HEK293 (cell line): Measurements from ENCODE around the gene STPG3.
A peak's percentile ranks its signal among the peaks of the same experiment; 100 is the strongest.

Experiments used
- BCL11B ChIP-seq: fragments of 450-650 bp; formaldehyde crosslinking; IDR thresholded peaks from 2 replicates; pipeline ENCODE4 v1.5.1; 2016; ENCODE audit warnings: low read depth, missing biosample characterization, missing genetic modification characterization
- EGR2 ChIP-seq: fragments of 450-650 bp; formaldehyde crosslinking; IDR thresholded peaks from 2 replicates; pipeline ENCODE4 v1.5.1; 2016; ENCODE audit warnings: low read depth, missing biosample characterization, missing genetic modification characterization
- GLI2 ChIP-seq: fragments of 450-650 bp; formaldehyde crosslinking; IDR thresholded peaks from 2 replicates; pipeline ENCODE4; 2017; ENCODE audit warnings: missing biosample characterization, missing genetic modification characterization, low read depth, borderline replicate concordance
- PRDM1 ChIP-seq: fragments of 450-650 bp; formaldehyde crosslinking; IDR thresholded peaks from 2 replicates; pipeline ENCODE4; 2016; ENCODE audit warnings: missing biosample characterization, missing genetic modification characterization
- WT1 ChIP-seq: fragments of 450-650 bp; formaldehyde crosslinking; IDR thresholded peaks from 2 replicates; pipeline ENCODE4 v1.5.1; 2016; ENCODE audit warnings: missing biosample characterization, missing genetic modification characterization
- ZBTB48 ChIP-seq: fragments of 450-650 bp; formaldehyde crosslinking; IDR thresholded peaks from 2 replicates; pipeline ENCODE4 v1.5.1; 2016; ENCODE audit warnings: missing biosample characterization, missing genetic modification characterization
- ZNF174 ChIP-seq: fragments of 450-650 bp; formaldehyde crosslinking; IDR thresholded peaks from 2 replicates; pipeline ENCODE4 v1.5.0; 2017; ENCODE audit warnings: missing biosample characterization, mild to moderate bottlenecking, missing genetic modification characterization
- ZNF175 ChIP-seq: fragments of 450-650 bp; formaldehyde crosslinking; IDR thresholded peaks from 2 replicates; pipeline ENCODE4 v1.5.1; 2016; ENCODE audit warnings: missing biosample characterization, missing genetic modification characterization
- ZNF2 ChIP-seq: fragments of 450-650 bp; formaldehyde crosslinking; IDR thresholded peaks from 2 replicates; pipeline ENCODE4 v1.5.1; 2016; ENCODE audit warnings: missing biosample characterization, missing genetic modification characterization
- ZNF202 ChIP-seq: fragments of 450-650 bp; formaldehyde crosslinking; IDR thresholded peaks from 2 replicates; pipeline ENCODE4 v1.5.1; 2016; ENCODE audit warnings: missing biosample characterization, missing genetic modification characterization, borderline replicate concordance
- ZNF23 ChIP-seq: fragments of 450-650 bp; formaldehyde crosslinking; IDR thresholded peaks from 2 replicates; pipeline ENCODE4 v1.5.1; 2016; ENCODE audit warnings: missing biosample characterization, missing genetic modification characterization, borderline replicate concordance
- ZNF274 ChIP-seq, 2 experiments: fragments of 200-500 bp in 1 of 2; fragments of 450-650 bp in 1 of 2; sonication (Bioruptor generic) in 1 of 2; formaldehyde crosslinking in 1 of 2; IDR thresholded peaks; 2 replicates each; pipeline versions ENCODE4 v1.5.1 to v1.6.1; 2014 to 2016; ENCODE audit warnings: borderline replicate concordance in 1 of 2, inconsistent platforms in 1 of 2, low read length in 1 of 2, missing biosample characterization in 1 of 2, missing genetic modification characterization in 1 of 2
- ZNF350 ChIP-seq: fragments of 450-650 bp; formaldehyde crosslinking; IDR thresholded peaks from 2 replicates; pipeline ENCODE4 v1.5.0; 2017; ENCODE audit warnings: missing biosample characterization, mild to moderate bottlenecking, missing genetic modification characterization
- ZNF555 ChIP-seq: fragments of 450-650 bp; formaldehyde crosslinking; conservative IDR thresholded peaks from 2 replicates; pipeline ENCODE4 v1.5.1; 2017; ENCODE audit warnings: missing biosample characterization, mild to moderate bottlenecking, missing genetic modification characterization, inconsistent platforms
- ZNF621 ChIP-seq: fragments of 450-650 bp; formaldehyde crosslinking; IDR thresholded peaks from 2 replicates; pipeline ENCODE4 v1.5.1; 2017; ENCODE audit warnings: missing biosample characterization, missing genetic modification characterization
- ZNF629 ChIP-seq: fragments of 450-650 bp; formaldehyde crosslinking; IDR thresholded peaks from 2 replicates; pipeline ENCODE4 v1.5.1; 2017; ENCODE audit warnings: missing biosample characterization, missing genetic modification characterization
- ZNF658 ChIP-seq: fragments of 450-650 bp; formaldehyde crosslinking; IDR thresholded peaks from 2 replicates; pipeline ENCODE4; 2016; ENCODE audit warnings: missing biosample characterization, missing genetic modification characterization
- ZNF777 ChIP-seq: fragments of 450-650 bp; formaldehyde crosslinking; IDR thresholded peaks from 2 replicates; pipeline ENCODE4 v1.5.1; 2017; ENCODE audit warnings: missing biosample characterization, missing genetic modification characterization, borderline replicate concordance
- ZNF843 ChIP-seq: fragments of 450-650 bp; formaldehyde crosslinking; IDR thresholded peaks from 2 replicates; pipeline ENCODE4 v1.5.1; 2016; ENCODE audit warnings: missing biosample characterization, missing genetic modification characterization
- TF ChIP-seq, protein P1 (sequence below): fragments of 450-650 bp; formaldehyde crosslinking; IDR thresholded peaks from 2 replicates; pipeline ENCODE4 v1.5.1; 2016; ENCODE audit warnings: missing biosample characterization, missing genetic modification characterization
- TF ChIP-seq, protein P2 (sequence below): fragments of 450-650 bp; formaldehyde crosslinking; IDR thresholded peaks from 2 replicates; pipeline ENCODE4 v1.5.1; 2016; ENCODE audit warnings: missing biosample characterization, missing genetic modification characterization
- TF ChIP-seq, protein P3 (sequence below): fragments of 450-650 bp; formaldehyde crosslinking; IDR thresholded peaks from 2 replicates; pipeline ENCODE4 v1.5.1; 2016; ENCODE audit warnings: missing biosample characterization, missing genetic modification characterization, low read depth
- TF ChIP-seq, protein P4 (sequence below): fragments of 450-650 bp; formaldehyde crosslinking; IDR thresholded peaks from 2 replicates; pipeline ENCODE4 v1.5.1; 2017; ENCODE audit warnings: missing biosample characterization, missing genetic modification characterization
- TF ChIP-seq, protein P5 (sequence below): fragments of 450-650 bp; formaldehyde crosslinking; IDR thresholded peaks from 2 replicates; pipeline ENCODE4 v1.5.1; 2016; ENCODE audit warnings: missing biosample characterization, missing genetic modification characterization
- TF ChIP-seq, protein P6 (sequence below): fragments of 450-650 bp; formaldehyde crosslinking; IDR thresholded peaks from 2 replicates; pipeline ENCODE4 v1.5.1; 2017; ENCODE audit warnings: missing biosample characterization, mild to moderate bottlenecking, missing genetic modification characterization, moderate library complexity
- TF ChIP-seq, protein P7 (sequence below): fragments of 450-650 bp; formaldehyde crosslinking; IDR thresholded peaks from 2 replicates; pipeline ENCODE4 v1.5.1; 2016; ENCODE audit warnings: missing biosample characterization, missing genetic modification characterization

The STPG3 gene

DNA sequence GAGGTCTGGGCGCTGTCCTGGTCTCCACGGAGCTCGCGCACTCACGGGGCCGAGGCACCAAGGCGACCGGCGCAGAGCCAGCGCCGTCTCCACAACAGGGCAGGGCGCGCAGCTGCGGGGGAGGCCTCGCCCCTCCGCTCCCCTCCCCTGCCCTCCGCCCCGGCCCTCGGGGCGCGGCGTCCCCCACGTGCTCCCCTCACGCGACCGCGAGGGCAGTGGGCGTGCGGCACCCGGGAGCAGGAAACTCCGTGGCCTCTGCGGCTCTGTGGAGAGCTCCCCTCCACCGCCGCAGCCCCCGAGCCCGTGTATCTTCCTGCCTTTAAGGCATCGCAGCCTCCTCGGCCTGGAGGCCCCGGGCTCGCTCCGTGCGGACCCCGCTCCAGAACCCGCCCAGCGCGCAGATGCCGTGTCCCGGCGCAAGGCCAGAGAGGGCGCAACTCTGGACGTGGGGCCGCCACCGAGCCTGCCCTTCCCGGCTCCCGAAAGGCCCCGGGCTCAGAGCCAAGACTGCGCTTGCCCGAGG lies 10.7 kb upstream of the STPG3 start (continued):
- TF ChIP-seq, protein P1, sequence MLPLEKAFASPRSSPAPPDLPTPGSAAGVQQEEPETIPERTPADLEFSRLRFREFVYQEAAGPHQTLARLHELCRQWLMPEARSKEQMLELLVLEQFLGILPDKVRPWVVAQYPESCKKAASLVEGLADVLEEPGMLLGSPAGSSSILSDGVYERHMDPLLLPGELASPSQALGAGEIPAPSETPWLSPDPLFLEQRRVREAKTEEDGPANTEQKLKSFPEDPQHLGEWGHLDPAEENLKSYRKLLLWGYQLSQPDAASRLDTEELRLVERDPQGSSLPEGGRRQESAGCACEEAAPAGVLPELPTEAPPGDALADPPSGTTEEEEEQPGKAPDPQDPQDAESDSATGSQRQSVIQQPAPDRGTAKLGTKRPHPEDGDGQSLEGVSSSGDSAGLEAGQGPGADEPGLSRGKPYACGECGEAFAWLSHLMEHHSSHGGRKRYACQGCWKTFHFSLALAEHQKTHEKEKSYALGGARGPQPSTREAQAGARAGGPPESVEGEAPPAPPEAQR (tag by site-specific recombination) = no peak
- TF ChIP-seq, protein P2, sequence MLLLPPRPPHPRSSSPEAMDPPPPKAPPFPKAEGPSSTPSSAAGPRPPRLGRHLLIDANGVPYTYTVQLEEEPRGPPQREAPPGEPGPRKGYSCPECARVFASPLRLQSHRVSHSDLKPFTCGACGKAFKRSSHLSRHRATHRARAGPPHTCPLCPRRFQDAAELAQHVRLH (tag by site-specific recombination) = peak; percentile 77
- TF ChIP-seq ZNF2 (tag by site-specific recombination) (peak; percentile 87), ZBTB48 (peak; percentile 74), ZNF777 (tag by site-specific recombination) (peak; percentile 86), ZNF202 (tag by site-specific recombination) (no peak), PRDM1 (tag by site-specific recombination) (no peak), ZNF629 (tag by site-specific recombination) (no peak), ZNF621 (no peak), BCL11B (tag by site-specific recombination) (peak; percentile 70; the same call in 1 of the 2 replicates), EGR2 (tag by site-specific recombination) (peak; percentile 85), ZNF174 (no peak), WT1 (tag by site-specific recombination) (peak; percentile 66; the same call in 1 of the 2 replicates), ZNF23 (tag by site-specific recombination) (no peak), GLI2 (tag by site-specific recombination) (no peak), ZNF658 (tag by site-specific recombination) (no peak), ZNF555 (tag by site-specific recombination) (no peak), ZNF175 (tag by site-specific recombination) (no peak), ZNF350 (no peak), ZNF843 (tag by site-specific recombination) (peak; percentile 54; the same call in 1 of the 2 replicates), ZNF274 (IDR thresholded peaks at IDR 0.05; ENCODE audit: low read length) (no peak), ZNF274 (tag by site-specific recombination; IDR thresholded peaks at IDR 0.05; ENCODE audit: borderline replicate concordance) (no peak)
- TF ChIP-seq, protein P3, sequence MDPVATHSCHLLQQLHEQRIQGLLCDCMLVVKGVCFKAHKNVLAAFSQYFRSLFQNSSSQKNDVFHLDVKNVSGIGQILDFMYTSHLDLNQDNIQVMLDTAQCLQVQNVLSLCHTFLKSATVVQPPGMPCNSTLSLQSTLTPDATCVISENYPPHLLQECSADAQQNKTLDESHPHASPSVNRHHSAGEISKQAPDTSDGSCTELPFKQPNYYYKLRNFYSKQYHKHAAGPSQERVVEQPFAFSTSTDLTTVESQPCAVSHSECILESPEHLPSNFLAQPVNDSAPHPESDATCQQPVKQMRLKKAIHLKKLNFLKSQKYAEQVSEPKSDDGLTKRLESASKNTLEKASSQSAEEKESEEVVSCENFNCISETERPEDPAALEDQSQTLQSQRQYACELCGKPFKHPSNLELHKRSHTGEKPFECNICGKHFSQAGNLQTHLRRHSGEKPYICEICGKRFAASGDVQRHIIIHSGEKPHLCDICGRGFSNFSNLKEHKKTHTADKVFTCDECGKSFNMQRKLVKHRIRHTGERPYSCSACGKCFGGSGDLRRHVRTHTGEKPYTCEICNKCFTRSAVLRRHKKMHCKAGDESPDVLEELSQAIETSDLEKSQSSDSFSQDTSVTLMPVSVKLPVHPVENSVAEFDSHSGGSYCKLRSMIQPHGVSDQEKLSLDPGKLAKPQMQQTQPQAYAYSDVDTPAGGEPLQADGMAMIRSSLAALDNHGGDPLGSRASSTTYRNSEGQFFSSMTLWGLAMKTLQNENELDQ (tag by site-specific recombination) = no peak
- TF ChIP-seq, protein P4, sequence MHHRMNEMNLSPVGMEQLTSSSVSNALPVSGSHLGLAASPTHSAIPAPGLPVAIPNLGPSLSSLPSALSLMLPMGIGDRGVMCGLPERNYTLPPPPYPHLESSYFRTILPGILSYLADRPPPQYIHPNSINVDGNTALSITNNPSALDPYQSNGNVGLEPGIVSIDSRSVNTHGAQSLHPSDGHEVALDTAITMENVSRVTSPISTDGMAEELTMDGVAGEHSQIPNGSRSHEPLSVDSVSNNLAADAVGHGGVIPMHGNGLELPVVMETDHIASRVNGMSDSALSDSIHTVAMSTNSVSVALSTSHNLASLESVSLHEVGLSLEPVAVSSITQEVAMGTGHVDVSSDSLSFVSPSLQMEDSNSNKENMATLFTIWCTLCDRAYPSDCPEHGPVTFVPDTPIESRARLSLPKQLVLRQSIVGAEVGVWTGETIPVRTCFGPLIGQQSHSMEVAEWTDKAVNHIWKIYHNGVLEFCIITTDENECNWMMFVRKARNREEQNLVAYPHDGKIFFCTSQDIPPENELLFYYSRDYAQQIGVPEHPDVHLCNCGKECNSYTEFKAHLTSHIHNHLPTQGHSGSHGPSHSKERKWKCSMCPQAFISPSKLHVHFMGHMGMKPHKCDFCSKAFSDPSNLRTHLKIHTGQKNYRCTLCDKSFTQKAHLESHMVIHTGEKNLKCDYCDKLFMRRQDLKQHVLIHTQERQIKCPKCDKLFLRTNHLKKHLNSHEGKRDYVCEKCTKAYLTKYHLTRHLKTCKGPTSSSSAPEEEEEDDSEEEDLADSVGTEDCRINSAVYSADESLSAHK (tag by site-specific recombination) = peak; percentile 40; the same call in 1 of the 2 replicates
- TF ChIP-seq, protein P5, sequence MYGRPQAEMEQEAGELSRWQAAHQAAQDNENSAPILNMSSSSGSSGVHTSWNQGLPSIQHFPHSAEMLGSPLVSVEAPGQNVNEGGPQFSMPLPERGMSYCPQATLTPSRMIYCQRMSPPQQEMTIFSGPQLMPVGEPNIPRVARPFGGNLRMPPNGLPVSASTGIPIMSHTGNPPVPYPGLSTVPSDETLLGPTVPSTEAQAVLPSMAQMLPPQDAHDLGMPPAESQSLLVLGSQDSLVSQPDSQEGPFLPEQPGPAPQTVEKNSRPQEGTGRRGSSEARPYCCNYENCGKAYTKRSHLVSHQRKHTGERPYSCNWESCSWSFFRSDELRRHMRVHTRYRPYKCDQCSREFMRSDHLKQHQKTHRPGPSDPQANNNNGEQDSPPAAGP (tag by site-specific recombination) = peak; percentile 96
- TF ChIP-seq, protein P6, sequence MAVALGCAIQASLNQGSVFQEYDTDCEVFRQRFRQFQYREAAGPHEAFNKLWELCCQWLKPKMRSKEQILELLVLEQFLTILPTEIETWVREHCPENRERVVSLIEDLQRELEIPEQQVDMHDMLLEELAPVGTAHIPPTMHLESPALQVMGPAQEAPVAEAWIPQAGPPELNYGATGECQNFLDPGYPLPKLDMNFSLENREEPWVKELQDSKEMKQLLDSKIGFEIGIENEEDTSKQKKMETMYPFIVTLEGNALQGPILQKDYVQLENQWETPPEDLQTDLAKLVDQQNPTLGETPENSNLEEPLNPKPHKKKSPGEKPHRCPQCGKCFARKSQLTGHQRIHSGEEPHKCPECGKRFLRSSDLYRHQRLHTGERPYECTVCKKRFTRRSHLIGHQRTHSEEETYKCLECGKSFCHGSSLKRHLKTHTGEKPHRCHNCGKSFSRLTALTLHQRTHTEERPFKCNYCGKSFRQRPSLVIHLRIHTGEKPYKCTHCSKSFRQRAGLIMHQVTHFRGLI (tag by site-specific recombination) = peak; percentile 73
- TF ChIP-seq, protein P7, sequence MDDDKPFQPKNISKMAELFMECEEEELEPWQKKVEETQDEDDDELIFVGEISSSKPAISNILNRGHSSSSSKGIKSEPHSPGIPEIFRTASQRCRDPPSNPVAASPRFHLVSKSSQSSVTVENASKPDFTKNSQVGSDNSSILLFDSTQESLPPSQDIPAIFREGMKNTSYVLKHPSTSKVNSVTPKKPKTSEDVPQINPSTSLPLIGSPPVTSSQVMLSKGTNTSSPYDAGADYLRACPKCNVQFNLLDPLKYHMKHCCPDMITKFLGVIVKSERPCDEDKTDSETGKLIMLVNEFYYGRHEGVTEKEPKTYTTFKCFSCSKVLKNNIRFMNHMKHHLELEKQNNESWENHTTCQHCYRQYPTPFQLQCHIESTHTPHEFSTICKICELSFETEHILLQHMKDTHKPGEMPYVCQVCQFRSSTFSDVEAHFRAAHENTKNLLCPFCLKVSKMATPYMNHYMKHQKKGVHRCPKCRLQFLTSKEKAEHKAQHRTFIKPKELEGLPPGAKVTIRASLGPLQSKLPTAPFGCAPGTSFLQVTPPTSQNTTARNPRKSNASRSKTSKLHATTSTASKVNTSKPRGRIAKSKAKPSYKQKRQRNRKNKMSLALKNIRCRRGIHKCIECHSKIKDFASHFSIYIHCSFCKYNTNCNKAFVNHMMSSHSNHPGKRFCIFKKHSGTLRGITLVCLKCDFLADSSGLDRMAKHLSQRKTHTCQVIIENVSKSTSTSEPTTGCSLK (tag by site-specific recombination) = no peak
